Superior temporal gyrus (tissue), 1 donor: ENCODE results near the gene UTY.

Experiments used
- DNase-seq: peaks from one replicate; pipeline ENCODE4 v3.0.0-alpha.2; 2016; ENCODE audit errors: extremely low spot score

UTY gene

GRCh38 chrY:13415556-13415955 is 64.3 kb downstream of the UTY start:
- DNase-seq = no peak

- DNase-seq = no peak
Observed at GRCh38 chrY:13398876-13399275, 81.0 kb downstream of the UTY start.

- no peak for DNase-seq
Observed at GRCh38 chrY:13381110-13381683, 98.6 kb downstream of the UTY start.

GRCh38 chrY:13370868-13371800 is 108.7 kb downstream of the UTY start:
- no peak for DNase-seq

- DNase-seq = no peak
Observed at GRCh38 chrY:13370245-13370644, 109.6 kb downstream of the UTY start.

GRCh38 chrY:13368513-13368845 is 111.4 kb downstream of the UTY start:
- DNase-seq = no peak

DNA sequence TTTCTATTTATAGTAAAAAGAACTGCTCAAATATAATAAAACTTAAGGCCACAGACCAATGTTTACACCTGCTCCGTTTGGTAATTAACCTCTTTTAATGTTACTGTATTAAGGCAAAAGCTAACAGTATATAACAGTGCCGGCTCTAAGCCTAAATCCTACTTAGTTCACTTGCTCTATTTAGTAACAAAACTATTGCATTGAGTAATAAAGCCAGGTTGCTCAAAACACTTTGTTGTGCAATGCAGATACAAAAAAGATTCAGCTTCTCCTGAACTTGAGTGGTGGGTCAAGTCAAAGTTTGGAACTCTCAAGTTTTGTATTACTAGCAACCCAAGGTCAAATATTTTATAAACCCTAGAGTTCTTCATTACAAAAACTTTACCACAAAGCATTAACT is 116.2 kb downstream of the UTY start:
- DNase-seq = no peak

GRCh38 chrY:13362662-13363061 is 117.2 kb downstream of the UTY start:
- no peak for DNase-seq

GRCh38 chrY:13361656-13362636 is 117.9 kb downstream of the UTY start:
- DNase-seq = no peak

DNA sequence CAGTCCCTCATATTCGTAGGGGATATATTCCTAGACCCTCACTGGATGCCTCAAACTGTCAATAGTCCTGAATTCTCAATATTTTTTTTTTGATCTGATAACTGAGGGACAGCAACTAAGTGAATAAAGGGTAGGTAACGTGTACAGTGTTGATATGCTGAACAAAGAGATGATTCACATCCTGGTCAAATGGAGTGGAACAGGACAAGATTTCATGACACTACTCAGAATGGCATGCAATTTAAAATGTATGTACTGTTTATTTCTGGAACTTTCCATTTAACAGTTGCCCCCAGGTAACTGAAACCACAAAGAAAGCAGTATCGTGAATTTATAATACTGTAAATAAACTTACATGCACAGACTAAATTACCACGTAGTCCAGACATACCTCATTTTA is 128.4 kb downstream of the UTY start:
- no peak for DNase-seq

DNA sequence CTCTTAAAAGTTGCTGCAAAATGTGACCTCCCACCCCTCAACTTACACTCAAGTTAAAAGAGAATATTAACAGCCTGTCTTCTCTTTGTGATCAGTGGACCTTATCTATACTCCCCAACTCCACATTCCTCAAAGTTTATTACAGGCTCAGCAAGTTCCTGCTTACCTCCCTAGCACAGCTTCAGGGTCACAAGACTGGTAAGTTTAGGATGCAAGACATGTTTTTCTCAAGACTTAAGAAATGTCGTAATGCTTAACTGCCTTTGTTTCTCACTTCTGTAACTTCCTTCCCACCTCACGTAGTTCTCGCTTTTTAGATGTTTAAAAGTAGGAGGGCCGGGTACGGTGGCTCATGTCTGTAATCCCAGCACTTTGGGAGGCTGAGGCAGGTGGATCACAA is 132.7 kb downstream of the UTY start:
- DNase-seq = no peak

DNA sequence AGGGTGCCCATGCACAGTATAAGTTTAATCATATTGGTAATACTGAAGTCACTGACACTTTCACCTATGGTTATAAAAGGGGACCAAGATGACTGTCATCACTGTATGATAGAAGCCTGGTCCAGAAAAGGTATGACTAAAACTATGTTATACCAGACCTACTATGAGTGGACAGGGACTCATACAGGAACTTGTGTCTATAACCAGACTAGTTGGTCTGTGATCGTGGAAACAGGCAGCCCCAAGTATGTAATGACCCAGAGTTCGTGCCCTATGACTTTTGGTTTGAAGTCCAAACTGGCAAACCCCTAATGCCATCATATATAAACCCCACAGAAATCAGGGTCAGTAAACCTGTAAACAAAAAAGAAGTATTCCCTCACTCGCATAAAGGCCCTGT is 134.3 kb downstream of the UTY start:
- no peak for DNase-seq

DNA sequence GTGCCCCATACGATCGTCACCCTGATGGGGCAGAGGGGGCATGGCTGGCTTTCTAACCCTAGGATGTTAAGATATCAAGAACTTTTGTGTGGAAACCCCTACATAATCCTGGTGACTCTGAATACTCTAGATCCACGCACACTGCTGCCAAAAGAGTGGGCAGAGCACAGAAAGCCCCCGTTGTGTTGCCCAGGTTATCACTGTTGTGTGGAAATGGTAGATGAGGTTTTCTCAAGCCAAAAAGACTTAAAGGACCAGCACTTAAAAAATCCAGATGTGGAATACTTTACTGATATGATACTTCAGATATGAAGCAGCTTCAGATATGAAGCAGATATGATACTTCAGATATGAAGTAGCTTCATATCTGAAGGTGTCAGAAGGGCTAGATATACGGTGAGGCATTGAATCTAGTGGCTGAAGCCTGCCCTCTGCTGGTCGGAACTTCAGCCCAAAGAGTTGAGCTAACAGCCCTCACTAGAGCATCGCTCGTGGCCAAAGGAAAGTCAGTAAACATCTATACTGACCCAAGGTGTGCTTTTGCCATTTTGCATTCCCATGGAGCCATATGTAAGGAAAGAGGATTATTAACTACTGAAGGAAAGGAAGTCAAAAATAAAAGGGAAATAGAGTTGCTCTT is 136.4 kb downstream of the UTY start:
- DNase-seq = peak; percentile 55

DNA sequence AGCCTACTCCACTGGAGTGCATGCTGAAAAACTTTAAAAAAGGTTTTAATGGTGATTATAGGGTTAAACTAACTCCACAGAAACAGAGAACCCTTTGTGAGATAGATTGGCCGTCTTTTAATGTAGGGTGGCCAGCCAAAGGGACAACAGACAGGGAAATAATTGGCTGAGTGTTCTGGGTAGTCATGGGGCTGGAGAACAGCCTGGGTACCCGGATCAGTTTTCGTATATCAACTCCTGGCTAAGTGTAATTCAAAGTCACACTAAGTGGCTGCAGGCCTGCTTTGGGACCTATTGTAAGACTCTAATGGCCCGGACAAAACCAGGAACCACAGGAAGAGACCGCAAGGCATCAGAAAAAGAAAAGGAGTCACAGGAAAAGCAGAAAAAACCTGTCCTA is 139.9 kb downstream of the UTY start:
- DNase-seq = peak; percentile 81

GRCh38 chrY:13339381-13339780 is 140.5 kb downstream of the UTY start:
- no peak for DNase-seq

DNA sequence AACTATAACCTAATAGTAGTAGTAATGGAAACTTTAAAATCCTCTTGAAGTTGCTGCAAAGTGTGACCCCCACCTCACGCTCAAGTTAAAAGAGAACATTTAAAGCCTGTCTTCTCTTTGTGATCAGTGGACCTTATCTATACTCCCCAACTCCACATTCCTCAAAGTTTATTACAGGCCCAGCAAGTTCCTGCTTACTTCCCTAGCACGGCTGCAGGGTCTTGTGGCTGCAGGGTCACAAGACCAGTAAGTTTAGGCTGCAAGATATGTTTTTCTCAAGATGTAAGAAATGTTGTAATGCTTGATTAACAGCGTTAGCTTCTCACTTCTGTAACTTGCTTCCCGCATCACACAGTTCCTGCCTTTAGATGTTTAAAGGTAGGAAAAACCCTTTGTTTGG is 141.1 kb downstream of the UTY start:
- no peak for DNase-seq

GRCh38 chrY:13337934-13338333 is 141.9 kb downstream of the UTY start:
- DNase-seq = no peak

DNA sequence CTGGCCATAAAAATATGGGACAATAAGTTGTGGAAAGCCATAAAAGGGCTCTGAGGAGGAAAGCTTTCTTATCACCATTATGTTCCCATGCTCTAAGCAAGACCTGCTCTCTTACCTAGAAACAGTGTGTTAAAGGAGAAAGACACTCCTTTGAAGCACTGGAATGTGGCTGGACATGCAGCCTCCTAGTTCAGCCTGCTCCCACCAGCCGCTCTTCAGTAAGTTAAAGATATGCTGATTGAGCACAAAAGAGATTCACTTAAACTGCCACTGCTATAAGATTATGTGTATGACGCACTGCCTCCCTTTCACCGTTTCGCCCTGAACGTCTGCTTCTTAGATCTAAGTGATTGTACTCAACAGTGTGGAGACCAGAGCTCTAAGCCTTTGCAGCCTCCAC is 146.0 kb downstream of the UTY start:
- DNase-seq = no peak

GRCh38 chrY:13330651-13331050 is 149.2 kb downstream of the UTY start:
- no peak for DNase-seq

GRCh38 chrY:13312966-13313365 is 166.9 kb downstream of the UTY start:
- no peak for DNase-seq

GRCh38 chrY:13307959-13308358 is 171.9 kb downstream of the UTY start:
- no peak for DNase-seq

DNA sequence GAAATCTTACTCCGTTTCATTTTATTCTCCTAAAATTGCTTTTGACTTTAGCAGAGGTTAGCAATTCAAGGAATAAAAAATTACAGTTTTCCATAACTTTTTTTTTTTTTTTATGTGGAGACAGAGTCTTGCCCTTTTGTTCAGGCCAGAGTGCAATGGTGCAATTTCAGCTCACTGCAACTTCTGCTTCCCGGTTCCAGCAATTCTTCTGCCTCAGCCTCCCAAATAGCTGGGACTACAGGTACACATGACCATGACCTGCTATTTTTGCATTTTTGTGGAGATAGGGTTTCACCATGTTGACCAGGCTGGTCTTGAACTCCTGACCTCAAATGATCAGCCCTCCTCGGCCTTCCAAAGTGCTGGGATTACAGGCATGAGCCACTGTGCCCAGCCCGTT is 179.0 kb downstream of the UTY start:
- DNase-seq = no peak
